CD14-positive monocyte (primary cell): ENCODE data around the gene LENEP. TPM values are rescaled to one million over a fixed set of nuclear protein-coding genes. Genes with fewer than 3 reads are reported as not detected.

Experiments used
- DNase-seq, 3 donors: peaks; one replicate each; pipeline ENCODE4 v3.0.0-alpha.2; 2011 to 2022
- H2AFZ ChIP-seq: 2 replicates; pipeline ENCODE4 v1.6.0; 2012; ENCODE audit warnings: mild to moderate bottlenecking, low read depth, low read length, inconsistent platforms; ENCODE audit not compliant: insufficient read depth, poor library complexity, severe bottlenecking
- H3K27ac ChIP-seq, 2 donors: 1 replicate in 1 of 2; 2 replicates in 1 of 2; pipeline ENCODE4 v1.5.1; 2012 to 2013; ENCODE audit warnings: low read length in 2 of 2, control low read depth in 1 of 2, inconsistent platforms in 1 of 2, low read depth in 1 of 2, mild to moderate bottlenecking in 1 of 2
- H3K27me3 ChIP-seq, 2 donors: one replicate each; pipeline versions ENCODE4 v1.6.0 to v1.6.1; 2011 to 2013; ENCODE audit warnings: low read length in 2 of 2; ENCODE audit not compliant: control insufficient read depth in 2 of 2, insufficient read depth in 2 of 2
- H3K36me3 ChIP-seq, 2 donors: replicated peaks in 1 of 2; 1 replicate in 1 of 2; 2 replicates in 1 of 2; pipeline versions ENCODE4 v1.5.1 to v1.6.1; 2012 to 2013; ENCODE audit warnings: low read length in 2 of 2, control low read depth in 1 of 2, inconsistent platforms in 1 of 2, mild to moderate bottlenecking in 1 of 2; ENCODE audit not compliant: insufficient read depth in 2 of 2, control insufficient read depth in 1 of 2
- H3K4me1 ChIP-seq, 2 donors: 1 replicate in 1 of 2; 2 replicates in 1 of 2; pipeline versions ENCODE4 v1.5.1 to v1.6.1; 2012 to 2013; ENCODE audit warnings: low read length in 2 of 2, control low read depth in 1 of 2, inconsistent platforms in 1 of 2, mild to moderate bottlenecking in 1 of 2, moderate library complexity in 1 of 2; ENCODE audit not compliant: insufficient read depth in 2 of 2, control insufficient read depth in 1 of 2
- H3K4me2 ChIP-seq: replicated peaks from 2 replicates; pipeline ENCODE3; 2012; ENCODE audit warnings: low read length, moderate library complexity, mild to moderate bottlenecking; ENCODE audit not compliant: poor library complexity, severe bottlenecking; ENCODE audit errors: extremely low read depth
- H3K4me3 ChIP-seq, 3 experiments: fragments of 200-600 bp in 1 of 3; sonication (generic) in 1 of 3; replicated peaks in 1 of 3; 1 replicate in 2 of 3; 2 replicates in 1 of 3; pipeline ENCODE4 v1.5.1; 2011 to 2013; ENCODE audit warnings: low read length in 3 of 3, mild to moderate bottlenecking in 3 of 3, control low read depth in 2 of 3, low read depth in 2 of 3, inconsistent platforms in 1 of 3, moderate library complexity in 1 of 3
- H3K79me2 ChIP-seq: 2 replicates; pipeline ENCODE4 v1.6.0; 2012; ENCODE audit warnings: mild to moderate bottlenecking, control low read depth, inconsistent platforms, low read length, moderate library complexity; ENCODE audit not compliant: insufficient read depth
- H3K9ac ChIP-seq: 2 replicates; pipeline ENCODE4 v1.6.0; 2017; ENCODE audit warnings: low read length, mild to moderate bottlenecking; ENCODE audit not compliant: insufficient read depth, poor library complexity, severe bottlenecking
- H3K9me3 ChIP-seq, 2 donors: replicated peaks in 1 of 2; 1 replicate in 1 of 2; 2 replicates in 1 of 2; pipeline versions ENCODE4 v1.5.1 to v1.6.1; 2012 to 2013; ENCODE audit warnings: low read length in 2 of 2, control low read depth in 1 of 2; ENCODE audit not compliant: control insufficient read depth in 1 of 2, insufficient read depth in 1 of 2
- H4K20me1 ChIP-seq: 2 replicates; pipeline ENCODE4 v1.6.0; 2012; ENCODE audit warnings: mild to moderate bottlenecking, low read length, control low read depth, moderate library complexity; ENCODE audit not compliant: insufficient read depth
- H3K27ac Mint-ChIP-seq, 7 donors: one replicate each; pipeline ENCODE4 v1.8.0; 2020; ENCODE audit warnings: mild to moderate bottlenecking in 7 of 7, mixed read lengths in 7 of 7, moderate library complexity in 6 of 7, inconsistent platforms in 2 of 7
- H3K27me3 Mint-ChIP-seq, 3 donors: one replicate each; pipeline ENCODE4 v1.8.0; 2021 to 2022; ENCODE audit warnings: low read depth in 3 of 3, mild to moderate bottlenecking in 3 of 3, mixed read lengths in 3 of 3, moderate library complexity in 3 of 3, inconsistent platforms in 1 of 3
- H3K36me3 Mint-ChIP-seq, 2 donors: one replicate each; pipeline ENCODE4 v1.8.0; 2020; ENCODE audit warnings: mixed read lengths in 2 of 2, inconsistent platforms in 1 of 2, mild to moderate bottlenecking in 1 of 2
- H3K4me1 Mint-ChIP-seq: one replicate; pipeline ENCODE4 v1.8.0; 2020; ENCODE audit warnings: mild to moderate bottlenecking, mixed read lengths
- H3K4me3 Mint-ChIP-seq, 2 donors: one replicate each; pipeline ENCODE4 v1.8.0; 2020; ENCODE audit warnings: mild to moderate bottlenecking in 2 of 2, mixed read lengths in 2 of 2, moderate library complexity in 1 of 2
- H3K9me3 Mint-ChIP-seq, 7 donors: one replicate each; pipeline ENCODE4 v1.8.0; 2020 to 2022; ENCODE audit warnings: mixed read lengths in 7 of 7, mild to moderate bottlenecking in 6 of 7, moderate library complexity in 6 of 7, inconsistent platforms in 2 of 7
- WGBS: methylation state at CpG from one replicate; pipeline ENCODE4 v1.1.5; 2013; ENCODE audit warnings: missing lambda C conversion rate; ENCODE audit not compliant: insufficient coverage; 5-methylcytosine and 5-hydroxymethylcytosine counted together
- intact Hi-C, 2 donors: fragments of 100-400 bp; cut with micrococcal nuclease; formaldehyde crosslinking; loops; one replicate each; pipeline versions ENCODE4 v1.15.0 to v1.15.1; 2023
- polyA plus RNA-seq, 3 donors: library from polyadenylated mRNA; depleted of rRNA in 1 of 3; unstranded in 2 of 3; stranded (reverse) in 1 of 3; fragments of 300-500 nt in 2 of 3; fragments of >200 nt in 1 of 3; fragmentation: Illumina TruSeq in 2 of 3; gene quantifications; 1 replicate in 2 of 3; 2 replicates in 1 of 3; pipeline ENCODE4 v1.2.3, GENCODE V29; 2012 to 2021
- TF ChIP-seq, protein P1 (sequence below): fragments of 200-600 bp; IDR thresholded peaks from one replicate; pipeline ENCODE4 v1.8.0; 2022; ENCODE audit warnings: antibody characterized with exemption, mild to moderate bottlenecking

The LENEP gene
- polyA plus RNA-seq, 3 donors: not detected

DNA sequence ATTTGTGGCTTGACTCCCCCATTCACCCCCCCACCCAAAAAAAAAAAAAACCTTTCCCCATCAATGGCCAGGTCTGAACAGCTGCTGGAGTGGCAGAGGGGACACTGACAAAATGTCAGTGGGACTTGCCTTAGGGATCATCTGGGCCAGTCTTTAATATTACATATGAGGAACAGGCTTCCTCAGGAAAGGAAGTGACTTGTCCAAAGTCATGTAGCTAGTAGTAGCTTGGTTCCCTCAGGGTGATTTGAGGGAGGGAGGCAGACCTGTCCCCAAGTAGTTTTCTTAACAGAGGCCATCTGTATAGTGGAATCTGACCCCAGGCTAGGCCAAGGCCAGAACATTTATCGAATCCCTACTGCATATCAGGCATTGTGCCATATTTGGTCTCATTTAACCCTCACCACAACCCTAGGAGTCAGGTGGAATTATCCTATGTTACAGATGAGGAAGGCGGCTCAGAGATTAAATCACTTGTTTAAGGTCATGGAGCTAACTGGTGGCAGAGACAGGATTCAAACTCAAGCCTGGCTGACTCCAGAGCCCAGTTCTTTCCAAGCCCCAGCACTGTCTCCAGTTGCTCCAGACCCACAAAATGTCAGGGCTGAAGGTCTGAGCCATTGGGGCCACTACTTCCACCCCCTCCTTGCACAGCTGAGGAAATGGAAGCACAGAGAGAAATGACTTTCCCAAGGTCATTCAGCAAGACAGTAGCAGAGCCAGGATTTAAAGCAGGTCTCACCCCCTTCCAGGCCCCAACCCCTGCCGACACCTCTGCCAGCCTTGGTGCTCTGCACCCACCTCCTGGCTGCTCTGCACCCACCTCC lies 19.6 kb downstream of the LENEP start:
- Mint-ChIP-seq H3K27me3 (peaks cover 0 to 2% (median 0%) of the 10 kb centered on the region in 3 donors), H3K27ac (peak overlapping the region; percentile 38 to 95 (median 92)), H3K4me3 (peak overlapping the region; percentile 68 to 80), H3K4me1 (peaks cover 74% of the 10 kb centered on the region), H3K9me3 (no peaks in the 10 kb centered on the region), H3K36me3 (peaks cover 29 to 61% of the 10 kb centered on the region in 2 donors)
- peaks cover 97% of the 10 kb centered on the region for H3K79me2 ChIP-seq
- H3K36me3 ChIP-seq: peaks cover 35 to 43% of the 10 kb centered on the region in 2 donors
- no CpG with 5 or more reads among the region's 3 CpGs for WGBS
- no peak overlapping the region for H2AFZ ChIP-seq
- H3K9ac ChIP-seq: peak overlapping the region; percentile 21
- peak overlapping the region; percentile 100 for H3K4me2 ChIP-seq
- H3K4me3 ChIP-seq: peak overlapping the region in 1 of 3 experiments; percentile 100
- H3K9me3 ChIP-seq: no peaks in the 10 kb centered on the region
- intact Hi-C loops: no loop called here
- DNase-seq: peak in 2 of 3 donors; percentile 56 to 65
- no peaks in the 10 kb centered on the region for H3K27me3 ChIP-seq
- TF ChIP-seq, protein P1, sequence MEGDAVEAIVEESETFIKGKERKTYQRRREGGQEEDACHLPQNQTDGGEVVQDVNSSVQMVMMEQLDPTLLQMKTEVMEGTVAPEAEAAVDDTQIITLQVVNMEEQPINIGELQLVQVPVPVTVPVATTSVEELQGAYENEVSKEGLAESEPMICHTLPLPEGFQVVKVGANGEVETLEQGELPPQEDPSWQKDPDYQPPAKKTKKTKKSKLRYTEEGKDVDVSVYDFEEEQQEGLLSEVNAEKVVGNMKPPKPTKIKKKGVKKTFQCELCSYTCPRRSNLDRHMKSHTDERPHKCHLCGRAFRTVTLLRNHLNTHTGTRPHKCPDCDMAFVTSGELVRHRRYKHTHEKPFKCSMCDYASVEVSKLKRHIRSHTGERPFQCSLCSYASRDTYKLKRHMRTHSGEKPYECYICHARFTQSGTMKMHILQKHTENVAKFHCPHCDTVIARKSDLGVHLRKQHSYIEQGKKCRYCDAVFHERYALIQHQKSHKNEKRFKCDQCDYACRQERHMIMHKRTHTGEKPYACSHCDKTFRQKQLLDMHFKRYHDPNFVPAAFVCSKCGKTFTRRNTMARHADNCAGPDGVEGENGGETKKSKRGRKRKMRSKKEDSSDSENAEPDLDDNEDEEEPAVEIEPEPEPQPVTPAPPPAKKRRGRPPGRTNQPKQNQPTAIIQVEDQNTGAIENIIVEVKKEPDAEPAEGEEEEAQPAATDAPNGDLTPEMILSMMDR: no peak
- peaks cover 85 to 100% of the 10 kb centered on the region in 2 donors for H3K4me1 ChIP-seq
- peaks cover 94% of the 10 kb centered on the region for H4K20me1 ChIP-seq
- H3K27ac ChIP-seq: peak overlapping the region; percentile 91 to 99

DNA sequence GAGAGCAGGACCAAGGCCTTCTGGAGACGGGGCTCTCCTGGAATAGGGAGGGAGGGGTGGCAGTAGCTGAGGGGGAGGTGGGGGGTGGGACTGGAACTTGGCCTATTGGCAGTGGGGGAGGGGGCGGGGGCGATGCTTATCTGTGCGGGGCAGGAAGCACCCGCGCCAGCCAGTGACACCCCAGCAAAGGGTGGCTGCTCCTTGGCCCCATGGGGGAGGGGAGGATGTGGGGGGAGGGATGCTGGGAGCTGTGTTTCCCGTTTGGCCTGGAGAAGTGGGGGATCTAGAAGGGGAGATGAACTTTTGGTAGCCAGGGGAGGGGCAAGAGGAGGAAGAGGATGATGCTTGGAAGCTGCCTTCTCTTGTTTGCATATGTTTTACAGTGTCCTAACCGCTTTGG lies 20.2 kb downstream of the LENEP start:
- H3K36me3 Mint-ChIP-seq: peaks cover 30 to 65% of the 10 kb centered on the region in 2 donors
- intact Hi-C loops: no loop called here
- DNase-seq: no peak
- no peak overlapping the region for H2AFZ ChIP-seq
- H3K4me1 ChIP-seq: peaks cover 85 to 99% of the 10 kb centered on the region in 2 donors
- peak overlapping the region in 4 of 7 donors; percentile 46 to 94 (median 90) for H3K27ac Mint-ChIP-seq
- peak overlapping the region; percentile 91 to 99 for H3K27ac ChIP-seq
- H3K36me3 ChIP-seq: peaks cover 37 to 47% of the 10 kb centered on the region in 2 donors
- H3K27me3 ChIP-seq: no peaks in the 10 kb centered on the region
- peaks cover 75% of the 10 kb centered on the region for H3K4me1 Mint-ChIP-seq
- H3K9me3 ChIP-seq: no peaks in the 10 kb centered on the region
- H3K4me2 ChIP-seq: peak overlapping the region; percentile 100
- 22% methylated on average over 5 of the region's 8 CpGs for WGBS
- peaks cover 0 to 2% (median 0%) of the 10 kb centered on the region in 3 donors for H3K27me3 Mint-ChIP-seq
- TF ChIP-seq, protein P1: no peak
- H3K9ac ChIP-seq: peak overlapping the region; percentile 21
- H3K4me3 Mint-ChIP-seq: peak overlapping the region; percentile 37 to 80
- peaks cover 97% of the 10 kb centered on the region for H4K20me1 ChIP-seq
- peak overlapping the region in 1 of 3 experiments; percentile 100 for H3K4me3 ChIP-seq
- H3K79me2 ChIP-seq: peaks cover 92% of the 10 kb centered on the region
- H3K9me3 Mint-ChIP-seq: no peaks in the 10 kb centered on the region
